Measurements from ENCODE around the gene TP53BP2.
A peak's percentile ranks its signal among the peaks of the same experiment; 100 is the strongest.

TP53BP2 gene

DNA sequence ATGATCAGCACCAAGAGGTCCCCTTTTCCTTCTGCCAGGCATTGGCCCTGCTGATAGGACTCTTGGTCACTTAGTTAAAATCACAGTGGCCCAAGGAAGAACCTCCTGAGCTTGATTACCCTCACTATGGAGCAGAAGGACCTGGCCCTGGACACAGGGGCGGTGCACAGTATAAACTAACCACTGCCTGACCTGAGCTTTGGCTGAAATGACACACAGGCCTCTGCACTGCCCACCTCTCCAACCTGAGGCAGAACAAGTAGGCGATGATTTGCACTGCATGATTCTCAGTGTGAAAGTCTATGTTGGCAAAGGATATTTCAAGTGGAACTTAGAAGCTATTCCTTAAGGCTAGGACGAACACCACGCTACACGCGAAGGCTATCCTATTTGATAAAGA lies 84.9 kb downstream of the TP53BP2 start:
- no peaks in the 10 kb centered on the region for H3K9me3 ChIP-seq
- H3K27ac ChIP-seq: no peak overlapping the region
- H3K4me1 ChIP-seq: no peaks in the 10 kb centered on the region
- no peak for DNase-seq
- H3K36me3 ChIP-seq: peaks cover 87 to 100% (median 95%) of the 10 kb centered on the region in 3 donors
- H3K27me3 ChIP-seq: no peaks in the 10 kb centered on the region
- intact Hi-C loops (cut with DNase I; ENCODE audit: low total_unique reads): no loop called here
- TF ChIP-seq, protein P1, sequence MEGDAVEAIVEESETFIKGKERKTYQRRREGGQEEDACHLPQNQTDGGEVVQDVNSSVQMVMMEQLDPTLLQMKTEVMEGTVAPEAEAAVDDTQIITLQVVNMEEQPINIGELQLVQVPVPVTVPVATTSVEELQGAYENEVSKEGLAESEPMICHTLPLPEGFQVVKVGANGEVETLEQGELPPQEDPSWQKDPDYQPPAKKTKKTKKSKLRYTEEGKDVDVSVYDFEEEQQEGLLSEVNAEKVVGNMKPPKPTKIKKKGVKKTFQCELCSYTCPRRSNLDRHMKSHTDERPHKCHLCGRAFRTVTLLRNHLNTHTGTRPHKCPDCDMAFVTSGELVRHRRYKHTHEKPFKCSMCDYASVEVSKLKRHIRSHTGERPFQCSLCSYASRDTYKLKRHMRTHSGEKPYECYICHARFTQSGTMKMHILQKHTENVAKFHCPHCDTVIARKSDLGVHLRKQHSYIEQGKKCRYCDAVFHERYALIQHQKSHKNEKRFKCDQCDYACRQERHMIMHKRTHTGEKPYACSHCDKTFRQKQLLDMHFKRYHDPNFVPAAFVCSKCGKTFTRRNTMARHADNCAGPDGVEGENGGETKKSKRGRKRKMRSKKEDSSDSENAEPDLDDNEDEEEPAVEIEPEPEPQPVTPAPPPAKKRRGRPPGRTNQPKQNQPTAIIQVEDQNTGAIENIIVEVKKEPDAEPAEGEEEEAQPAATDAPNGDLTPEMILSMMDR (IDR thresholded peaks at IDR 0.05): no peak
- no peak overlapping the region for H3K4me3 ChIP-seq

DNA sequence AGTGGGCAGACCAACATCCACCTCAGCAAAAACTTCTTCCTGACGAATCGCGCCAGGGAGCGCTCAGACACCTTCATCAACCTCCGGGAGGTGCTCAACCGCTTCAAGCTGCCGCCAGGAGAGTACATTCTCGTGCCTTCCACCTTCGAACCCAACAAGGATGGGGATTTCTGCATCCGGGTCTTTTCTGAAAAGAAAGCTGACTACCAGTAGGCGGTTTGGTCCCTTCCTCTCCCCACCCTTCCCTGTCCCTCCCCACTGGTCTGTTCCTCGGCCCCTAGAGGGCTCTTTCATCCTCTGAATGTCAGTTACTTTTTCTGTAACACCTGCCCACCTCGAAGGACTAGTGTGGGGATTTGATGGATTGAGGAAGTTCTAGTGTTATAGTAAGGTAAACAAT lies 86.5 kb downstream of the TP53BP2 start:
- H3K27ac ChIP-seq: no peak overlapping the region
- no peak overlapping the region for H3K4me3 ChIP-seq
- H3K4me1 ChIP-seq: no peaks in the 10 kb centered on the region
- DNase-seq: no peak
- peaks cover 85 to 100% (median 96%) of the 10 kb centered on the region in 3 donors for H3K36me3 ChIP-seq
- H3K27me3 ChIP-seq: no peaks in the 10 kb centered on the region
- intact Hi-C loops (cut with DNase I; ENCODE audit: low total_unique reads): no loop called here
- TF ChIP-seq, protein P1 (IDR thresholded peaks at IDR 0.05): no peak
- H3K9me3 ChIP-seq: no peaks in the 10 kb centered on the region

DNA sequence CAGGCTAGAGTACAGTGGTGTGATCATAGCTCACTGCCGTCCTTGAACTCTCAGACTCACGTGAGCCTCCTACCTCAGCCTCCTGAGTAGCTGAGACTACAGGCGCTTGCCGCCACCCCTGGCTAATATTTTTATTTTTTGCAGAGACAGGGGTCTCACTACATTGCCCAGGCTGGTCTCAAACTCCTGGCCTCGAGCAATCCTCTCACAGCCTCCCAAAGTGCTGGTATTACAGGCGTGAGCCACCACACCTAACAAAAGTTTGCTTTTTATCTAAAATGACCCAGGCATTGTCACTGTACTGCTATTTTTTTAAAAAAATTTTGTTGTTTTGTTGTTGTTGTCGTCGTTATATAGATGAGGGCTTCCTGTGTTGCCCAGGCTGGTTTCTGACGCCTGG lies 87.0 kb downstream of the TP53BP2 start:
- TF ChIP-seq, protein P1 (IDR thresholded peaks at IDR 0.05): no peak
- H3K4me3 ChIP-seq: no peak overlapping the region
- no peaks in the 10 kb centered on the region for H3K9me3 ChIP-seq
- peaks cover 85 to 100% (median 96%) of the 10 kb centered on the region in 3 donors for H3K36me3 ChIP-seq
- intact Hi-C loops (cut with DNase I; ENCODE audit: low total_unique reads): no loop called here
- no peak overlapping the region for H3K27ac ChIP-seq
- no peaks in the 10 kb centered on the region for H3K4me1 ChIP-seq
- DNase-seq: peak in 1 of 2 donors; percentile 23
- no peaks in the 10 kb centered on the region for H3K27me3 ChIP-seq

DNA sequence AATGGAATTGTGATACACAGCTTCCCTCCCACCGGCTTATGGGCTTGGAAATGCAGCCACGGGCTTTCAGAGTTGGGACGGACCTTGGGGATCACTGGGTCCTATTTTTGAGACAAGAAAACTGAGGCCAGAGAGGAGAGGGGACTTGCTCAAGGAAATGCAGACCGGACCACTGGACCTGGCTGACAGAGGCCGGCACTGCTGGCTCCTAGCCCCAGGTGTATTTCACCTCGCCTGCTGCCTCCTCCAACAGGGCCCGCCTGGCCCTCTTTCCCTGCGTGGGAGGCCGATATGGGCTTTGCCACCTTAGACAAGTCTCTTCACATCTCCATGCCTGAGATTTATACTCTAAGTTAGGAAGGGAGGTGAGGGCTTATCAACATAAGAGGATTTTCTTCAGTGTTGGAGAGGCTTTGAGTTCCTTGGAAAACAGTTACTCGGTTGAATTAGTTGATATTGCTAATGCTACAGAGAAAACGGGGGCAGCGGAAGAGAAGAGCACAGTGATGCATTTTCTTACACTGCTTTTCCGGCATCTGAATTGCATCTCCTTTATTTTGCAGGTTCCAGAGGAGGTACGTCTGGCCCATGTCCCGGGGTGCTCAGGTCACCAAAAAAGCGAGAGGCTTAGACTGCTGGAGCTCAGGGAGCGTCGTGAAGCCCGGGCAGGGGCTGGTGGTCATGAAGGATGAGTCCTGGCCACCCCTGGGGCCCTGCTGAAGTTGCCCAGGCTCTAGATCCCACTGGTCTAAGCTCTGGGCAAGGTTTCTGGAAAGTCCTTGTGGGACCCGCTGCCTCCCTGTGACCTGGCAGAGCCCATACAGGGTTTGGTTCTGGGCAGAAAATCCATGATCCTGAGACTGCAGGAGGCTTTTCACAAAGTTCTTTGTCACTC lies 88.7 kb downstream of the TP53BP2 start:
- no peak overlapping the region for H3K27ac ChIP-seq
- H3K4me3 ChIP-seq: no peak overlapping the region
- peak in 1 of 2 donors; percentile 53 for DNase-seq
- TF ChIP-seq, protein P1 (IDR thresholded peaks at IDR 0.05): no peak
- intact Hi-C loops (cut with DNase I; ENCODE audit: low total_unique reads): no loop called here
- H3K4me1 ChIP-seq: no peaks in the 10 kb centered on the region
- no peaks in the 10 kb centered on the region for H3K27me3 ChIP-seq
- no peaks in the 10 kb centered on the region for H3K9me3 ChIP-seq
- peaks cover 85 to 100% (median 96%) of the 10 kb centered on the region in 3 donors for H3K36me3 ChIP-seq

DNA sequence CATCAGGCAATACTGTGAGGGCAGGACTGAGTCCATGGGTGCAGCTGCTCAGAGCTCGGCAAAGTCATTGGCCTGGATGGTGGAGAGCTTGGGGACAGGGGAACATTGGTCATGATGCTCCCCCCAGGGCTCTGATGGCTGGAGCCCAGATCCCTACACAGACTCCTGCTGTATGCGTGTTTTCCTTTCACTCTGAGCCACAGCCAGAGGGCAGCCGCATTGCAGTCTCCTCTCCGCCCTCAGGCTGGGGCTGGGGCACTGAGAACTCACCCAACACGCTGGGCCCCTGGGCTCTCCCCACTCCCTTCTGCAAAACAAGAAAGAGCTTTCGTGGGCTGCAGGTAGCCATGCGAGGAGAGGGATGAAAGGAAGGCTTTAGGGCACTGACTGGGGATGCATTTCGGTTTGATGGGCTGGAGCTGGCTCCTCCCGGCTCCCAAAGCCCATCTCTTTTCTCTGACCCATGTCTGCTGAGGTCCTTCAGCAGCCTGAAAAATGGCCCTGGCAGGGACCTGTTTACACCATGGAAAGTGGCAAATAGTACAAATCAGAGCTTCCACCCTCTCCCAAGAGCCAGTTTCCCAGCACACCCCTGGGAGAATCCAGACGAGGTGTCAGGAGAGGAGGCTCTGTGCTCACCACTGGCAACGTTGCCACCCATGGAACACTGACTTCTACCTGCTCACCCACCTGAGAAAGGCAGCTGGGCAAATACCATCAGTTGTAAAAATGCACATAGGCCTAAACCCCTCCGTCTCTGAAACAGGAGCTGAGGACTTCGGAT lies 89.6 kb downstream of the TP53BP2 start:
- Histone ChIP-seq H3K36me3 (peaks cover 85 to 100% (median 96%) of the 10 kb centered on the region in 3 donors), H3K9me3 (no peaks in the 10 kb centered on the region), H3K27ac (no peak overlapping the region), H3K27me3 (no peaks in the 10 kb centered on the region), H3K4me1 (no peaks in the 10 kb centered on the region), H3K4me3 (no peak overlapping the region)
- intact Hi-C loops (cut with DNase I; ENCODE audit: low total_unique reads): no loop called here
- TF ChIP-seq, protein P1 (IDR thresholded peaks at IDR 0.05): no peak
- no peak for DNase-seq
